HepG2 (cell line): Measurements from ENCODE around the gene USP34. TPM values are rescaled to one million over a fixed set of nuclear protein-coding genes. Genes with fewer than 3 reads are reported as not detected.

Experiments used
- ARHGAP35 ChIP-seq: sonication (generic); formaldehyde crosslinking; IDR thresholded peaks from 2 replicates; pipeline ENCODE4 v1.9.0; 2022; ENCODE audit warnings: mild to moderate bottlenecking, inconsistent platforms, moderate library complexity, missing genetic modification reagents, borderline replicate concordance
- ASH2L ChIP-seq: fragments of 300-600, 200-600 bp; sonication (generic); IDR thresholded peaks from 2 replicates; pipeline ENCODE4 v1.7.0; 2017; ENCODE audit warnings: low read depth, mild to moderate bottlenecking, moderate library complexity, mixed read lengths, low read length; ENCODE audit not compliant: insufficient read length
- FOXK1 ChIP-seq: sonication (generic); formaldehyde crosslinking; IDR thresholded peaks from 2 replicates; pipeline ENCODE4 v1.4.0; 2020; ENCODE audit warnings: low read depth, missing genetic modification reagents, borderline replicate concordance
- KDM4B ChIP-seq: sonication (generic); formaldehyde crosslinking; IDR thresholded peaks from 2 replicates; pipeline ENCODE4 v1.4.0; 2020; ENCODE audit warnings: missing genetic modification reagents
- ONECUT2 ChIP-seq: sonication (generic); formaldehyde crosslinking; IDR thresholded peaks from 2 replicates; pipeline ENCODE4 v1.4.0; 2020; ENCODE audit warnings: missing genetic modification reagents
- POLR2A ChIP-seq, 2 experiments: IDR thresholded peaks; 2 replicates each; pipeline ENCODE4 v1.6.1; 2011; ENCODE audit warnings: low read depth in 2 of 2, low read length in 2 of 2, mild to moderate bottlenecking in 1 of 2, moderate library complexity in 1 of 2; ENCODE audit not compliant: insufficient read depth in 1 of 2
- SAFB2 ChIP-seq: sonication (generic); formaldehyde crosslinking; IDR thresholded peaks from 2 replicates; pipeline ENCODE4 v1.5.1; 2020; ENCODE audit warnings: missing genetic modification reagents, low read depth, mild to moderate bottlenecking, borderline replicate concordance
- TMF1 ChIP-seq: sonication (generic); formaldehyde crosslinking; IDR thresholded peaks from 2 replicates; pipeline ENCODE4 v1.8.1; 2022; ENCODE audit warnings: low read depth, missing genetic modification reagents
- ZFP1 ChIP-seq: IDR thresholded peaks from 2 replicates; pipeline ENCODE4 v1.6.1; 2016
- ZNF761 ChIP-seq: sonication (generic); formaldehyde crosslinking; conservative IDR thresholded peaks from 2 replicates; pipeline ENCODE4 v1.4.0; 2020; ENCODE audit warnings: mild to moderate bottlenecking, missing genetic modification reagents
- polyA plus RNA-seq, 8 experiments: library from polyadenylated mRNA; depleted of rRNA in 3 of 8; stranded (reverse) in 7 of 8; unstranded in 1 of 8; fragments of >200 nt; fragmentation: Illumina TruSeq in 4 of 8; extraction: Trizol in 4 of 8; gene quantifications; 2 replicates each; pipeline versions ENCODE4 v1.2.1 to v1.2.3, GENCODE V29; 2011 to 2016; ENCODE audit warnings: low read depth in 4 of 8, missing spikeins in 1 of 8, mixed read lengths in 1 of 8; ENCODE audit not compliant: insufficient read depth in 1 of 8
- total RNA-seq, 5 experiments: library from RNA; depleted of rRNA; stranded (reverse); fragments of >200 nt; fragmentation: Illumina TruSeq; extraction: Trizol; gene quantifications; 2 replicates each; pipeline ENCODE4 v1.2.3, GENCODE V29; 2016; ENCODE audit warnings: low read depth in 1 of 5
- TF ChIP-seq, protein P1 (sequence below): sonication (generic); formaldehyde crosslinking; IDR thresholded peaks from 2 replicates; pipeline ENCODE4 v1.5.0; 2020; ENCODE audit warnings: missing genetic modification reagents
- TF ChIP-seq, protein P2 (sequence below): sonication (generic); formaldehyde crosslinking; IDR thresholded peaks from 2 replicates; pipeline ENCODE4 v1.4.0; 2020; ENCODE audit warnings: missing genetic modification reagents
- TF ChIP-seq, protein P3 (sequence below): sonication (generic); formaldehyde crosslinking; IDR thresholded peaks from 2 replicates; pipeline ENCODE4 v1.5.0; 2020; ENCODE audit warnings: missing genetic modification reagents
- TF ChIP-seq, protein P4 (sequence below): sonication (generic); formaldehyde crosslinking; IDR thresholded peaks from 2 replicates; pipeline ENCODE4 v1.5.1; 2020; ENCODE audit warnings: mild to moderate bottlenecking, moderate library complexity, missing genetic modification reagents
- TF ChIP-seq, protein P5 (sequence below): sonication (generic); formaldehyde crosslinking; IDR thresholded peaks from 2 replicates; pipeline ENCODE4 v1.4.0; 2020; ENCODE audit warnings: missing genetic modification reagents, borderline replicate concordance

The USP34 gene
- total and polyA plus RNA-seq, 2 of the 13 experiments (the other 11 are each of a cell fraction or from before 2014, with no cell fraction given) = 99.2 to 100 TPM

DNA sequence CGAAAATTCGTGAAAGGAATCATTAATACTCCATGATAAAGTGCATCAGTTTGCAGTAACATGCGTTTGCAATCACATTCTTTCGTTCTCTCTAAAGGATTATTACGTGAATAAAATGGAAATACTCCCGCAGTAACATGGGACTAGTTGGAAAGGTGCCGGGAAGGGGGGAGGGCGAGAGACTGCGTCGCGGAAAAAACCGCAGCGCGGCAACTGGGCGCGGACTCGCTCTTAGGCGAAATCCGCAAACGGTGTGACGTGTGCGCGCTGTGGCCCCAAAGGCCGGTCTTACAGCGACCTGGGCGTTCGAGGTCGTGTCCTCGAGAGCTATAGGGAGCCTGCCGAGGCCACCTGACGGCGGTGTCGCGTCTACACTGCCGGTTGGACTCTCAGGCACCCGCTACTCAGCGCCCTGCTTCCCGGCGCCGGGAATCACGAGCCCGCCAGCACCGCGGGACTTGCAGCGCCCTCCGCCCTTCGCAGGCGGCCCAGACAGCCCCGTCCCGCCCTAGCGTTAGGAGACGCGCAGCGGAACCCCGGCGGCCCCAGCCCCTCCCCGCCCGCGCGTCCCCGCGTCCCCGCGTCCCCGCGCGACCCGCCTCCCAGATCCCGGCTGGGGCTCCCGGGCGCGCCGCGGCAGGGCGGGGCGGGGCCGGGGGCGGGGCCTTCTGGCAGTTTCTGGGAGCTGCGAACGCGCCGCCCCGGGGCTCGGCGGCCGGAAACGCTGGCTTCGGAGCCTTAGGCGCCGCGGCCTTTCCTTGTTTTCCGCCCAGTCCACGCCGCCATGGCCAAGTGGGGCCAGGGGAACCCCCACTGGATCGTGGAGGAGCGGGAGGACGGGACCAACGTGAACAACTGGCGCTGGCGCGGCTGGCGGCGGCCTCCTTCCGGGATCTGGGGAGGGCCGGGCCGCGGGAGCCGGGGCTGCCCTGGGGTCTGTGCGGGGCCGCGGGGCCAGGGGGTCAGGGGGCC lies 293.8 kb downstream of the USP34 start (continued):
- TF ChIP-seq, protein P1, sequence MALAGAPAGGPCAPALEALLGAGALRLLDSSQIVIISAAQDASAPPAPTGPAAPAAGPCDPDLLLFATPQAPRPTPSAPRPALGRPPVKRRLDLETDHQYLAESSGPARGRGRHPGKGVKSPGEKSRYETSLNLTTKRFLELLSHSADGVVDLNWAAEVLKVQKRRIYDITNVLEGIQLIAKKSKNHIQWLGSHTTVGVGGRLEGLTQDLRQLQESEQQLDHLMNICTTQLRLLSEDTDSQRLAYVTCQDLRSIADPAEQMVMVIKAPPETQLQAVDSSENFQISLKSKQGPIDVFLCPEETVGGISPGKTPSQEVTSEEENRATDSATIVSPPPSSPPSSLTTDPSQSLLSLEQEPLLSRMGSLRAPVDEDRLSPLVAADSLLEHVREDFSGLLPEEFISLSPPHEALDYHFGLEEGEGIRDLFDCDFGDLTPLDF = peak; percentile 88
- TF ChIP-seq, protein P2, sequence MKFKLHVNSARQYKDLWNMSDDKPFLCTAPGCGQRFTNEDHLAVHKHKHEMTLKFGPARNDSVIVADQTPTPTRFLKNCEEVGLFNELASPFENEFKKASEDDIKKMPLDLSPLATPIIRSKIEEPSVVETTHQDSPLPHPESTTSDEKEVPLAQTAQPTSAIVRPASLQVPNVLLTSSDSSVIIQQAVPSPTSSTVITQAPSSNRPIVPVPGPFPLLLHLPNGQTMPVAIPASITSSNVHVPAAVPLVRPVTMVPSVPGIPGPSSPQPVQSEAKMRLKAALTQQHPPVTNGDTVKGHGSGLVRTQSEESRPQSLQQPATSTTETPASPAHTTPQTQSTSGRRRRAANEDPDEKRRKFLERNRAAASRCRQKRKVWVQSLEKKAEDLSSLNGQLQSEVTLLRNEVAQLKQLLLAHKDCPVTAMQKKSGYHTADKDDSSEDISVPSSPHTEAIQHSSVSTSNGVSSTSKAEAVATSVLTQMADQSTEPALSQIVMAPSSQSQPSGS (CRISPR knock-in tag) = peak; percentile 86; the same call in 1 of the 2 replicates
- TF ChIP-seq, protein P3, sequence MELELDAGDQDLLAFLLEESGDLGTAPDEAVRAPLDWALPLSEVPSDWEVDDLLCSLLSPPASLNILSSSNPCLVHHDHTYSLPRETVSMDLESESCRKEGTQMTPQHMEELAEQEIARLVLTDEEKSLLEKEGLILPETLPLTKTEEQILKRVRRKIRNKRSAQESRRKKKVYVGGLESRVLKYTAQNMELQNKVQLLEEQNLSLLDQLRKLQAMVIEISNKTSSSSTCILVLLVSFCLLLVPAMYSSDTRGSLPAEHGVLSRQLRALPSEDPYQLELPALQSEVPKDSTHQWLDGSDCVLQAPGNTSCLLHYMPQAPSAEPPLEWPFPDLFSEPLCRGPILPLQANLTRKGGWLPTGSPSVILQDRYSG (CRISPR knock-in tag) = no peak
- TF ChIP-seq ZNF761 (CRISPR knock-in tag) = peak; percentile 95
- TF ChIP-seq ARHGAP35 = peak; percentile 83
- TF ChIP-seq ZFP1 (CRISPR knock-in tag) = no peak
- TF ChIP-seq KDM4B = peak; percentile 88
- TF ChIP-seq POLR2A (IDR thresholded peaks at IDR 0.05; ENCODE audit: insufficient read depth in 1 of 2, low read depth in 2 of 2, low read length in 2 of 2) = peak; percentile 96 to 99
- peak; percentile 97; the same call in 1 of the 2 replicates for TF ChIP-seq SAFB2
- peak; percentile 93 for TF ChIP-seq TMF1 (CRISPR knock-in tag)
- peak; percentile 18; the same call in 1 of the 2 replicates for TF ChIP-seq FOXK1
- peak; percentile 73 for TF ChIP-seq ASH2L
- TF ChIP-seq ONECUT2 = no peak
- TF ChIP-seq, protein P4, sequence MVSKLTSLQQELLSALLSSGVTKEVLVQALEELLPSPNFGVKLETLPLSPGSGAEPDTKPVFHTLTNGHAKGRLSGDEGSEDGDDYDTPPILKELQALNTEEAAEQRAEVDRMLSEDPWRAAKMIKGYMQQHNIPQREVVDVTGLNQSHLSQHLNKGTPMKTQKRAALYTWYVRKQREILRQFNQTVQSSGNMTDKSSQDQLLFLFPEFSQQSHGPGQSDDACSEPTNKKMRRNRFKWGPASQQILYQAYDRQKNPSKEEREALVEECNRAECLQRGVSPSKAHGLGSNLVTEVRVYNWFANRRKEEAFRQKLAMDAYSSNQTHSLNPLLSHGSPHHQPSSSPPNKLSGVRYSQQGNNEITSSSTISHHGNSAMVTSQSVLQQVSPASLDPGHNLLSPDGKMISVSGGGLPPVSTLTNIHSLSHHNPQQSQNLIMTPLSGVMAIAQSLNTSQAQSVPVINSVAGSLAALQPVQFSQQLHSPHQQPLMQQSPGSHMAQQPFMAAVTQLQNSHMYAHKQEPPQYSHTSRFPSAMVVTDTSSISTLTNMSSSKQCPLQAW (CRISPR knock-in tag) = peak; percentile 91
- TF ChIP-seq, protein P5, sequence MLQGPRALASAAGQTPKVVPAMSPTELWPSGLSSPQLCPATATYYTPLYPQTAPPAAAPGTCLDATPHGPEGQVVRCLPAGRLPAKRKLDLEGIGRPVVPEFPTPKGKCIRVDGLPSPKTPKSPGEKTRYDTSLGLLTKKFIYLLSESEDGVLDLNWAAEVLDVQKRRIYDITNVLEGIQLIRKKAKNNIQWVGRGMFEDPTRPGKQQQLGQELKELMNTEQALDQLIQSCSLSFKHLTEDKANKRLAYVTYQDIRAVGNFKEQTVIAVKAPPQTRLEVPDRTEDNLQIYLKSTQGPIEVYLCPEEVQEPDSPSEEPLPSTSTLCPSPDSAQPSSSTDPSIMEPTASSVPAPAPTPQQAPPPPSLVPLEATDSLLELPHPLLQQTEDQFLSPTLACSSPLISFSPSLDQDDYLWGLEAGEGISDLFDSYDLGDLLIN (CRISPR knock-in tag) = peak; percentile 76; the same call in 1 of the 2 replicates
